GOT3 (cell line): ENCODE data around the gene SMIM5.

Source experiments
- DNase-seq: peaks from one replicate; lab custom pipeline; 2025; ENCODE audit warnings: mixed read lengths; lab: John Stamatoyannopoulos, UW

SMIM5 gene

DNA sequence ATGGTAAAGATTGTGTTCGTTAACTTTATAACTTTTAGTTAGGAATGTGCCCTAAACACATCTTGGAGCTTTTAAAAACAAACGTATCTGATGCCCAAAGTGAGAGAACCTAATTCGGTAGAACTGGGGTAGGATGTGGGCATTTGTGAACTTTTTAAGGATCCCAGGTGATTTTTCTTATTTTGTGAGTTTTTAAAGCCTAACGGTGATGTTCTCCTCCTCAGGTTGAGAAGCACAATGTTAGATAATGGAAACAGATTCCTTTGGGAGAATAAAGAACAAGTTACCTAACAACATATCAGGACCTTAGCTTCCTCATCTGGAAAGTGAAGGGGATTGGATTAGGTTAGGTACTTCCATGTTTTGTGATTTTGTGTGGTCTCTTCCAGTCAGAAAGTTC is 34.6 kb downstream of the SMIM5 start:
- no peak for DNase-seq

GRCh38 chr17:75668489-75668888 is 35.3 kb downstream of the SMIM5 start:
- DNase-seq, result no peak

DNA sequence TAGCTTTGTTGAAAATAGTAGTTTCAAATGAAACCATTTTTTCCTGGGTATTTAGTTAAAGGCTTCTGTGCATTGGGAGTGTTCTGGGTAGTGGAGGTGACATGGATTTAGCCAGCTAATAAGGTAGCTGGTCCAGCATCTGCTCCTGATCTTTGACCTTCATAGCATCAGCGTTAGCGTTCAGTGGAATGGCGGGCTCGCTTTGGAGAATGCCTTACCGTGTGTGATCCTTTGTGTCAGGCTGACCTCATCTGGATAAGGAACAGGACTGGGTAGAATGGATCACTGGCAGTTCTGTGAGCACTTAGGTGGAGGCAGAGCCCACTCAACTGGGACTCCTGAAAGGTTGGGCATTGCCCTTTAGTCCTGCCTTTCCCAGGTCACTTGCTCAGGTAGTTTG is 37.6 kb downstream of the SMIM5 start:
- no peak for DNase-seq

DNA sequence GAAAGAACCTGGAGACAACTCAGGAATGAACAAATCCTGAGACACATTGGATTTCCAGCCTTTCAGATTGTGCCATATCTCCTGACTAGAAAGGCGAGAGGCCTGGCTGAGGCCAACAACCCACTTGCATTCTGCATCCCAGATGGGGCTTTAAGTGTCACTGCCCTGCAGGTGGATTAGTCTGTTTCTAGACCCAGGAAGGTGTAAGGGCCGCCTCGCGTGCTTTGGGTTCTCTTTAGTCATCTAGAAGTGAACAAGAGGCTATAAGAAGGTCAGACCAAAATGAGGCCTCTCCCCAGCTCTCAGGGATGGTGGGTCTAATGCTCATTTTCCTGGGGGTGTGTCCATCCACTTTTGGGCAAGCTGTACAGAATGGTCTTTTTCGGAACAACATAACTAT is 38.8 kb downstream of the SMIM5 start:
- DNase-seq, result no peak

DNA sequence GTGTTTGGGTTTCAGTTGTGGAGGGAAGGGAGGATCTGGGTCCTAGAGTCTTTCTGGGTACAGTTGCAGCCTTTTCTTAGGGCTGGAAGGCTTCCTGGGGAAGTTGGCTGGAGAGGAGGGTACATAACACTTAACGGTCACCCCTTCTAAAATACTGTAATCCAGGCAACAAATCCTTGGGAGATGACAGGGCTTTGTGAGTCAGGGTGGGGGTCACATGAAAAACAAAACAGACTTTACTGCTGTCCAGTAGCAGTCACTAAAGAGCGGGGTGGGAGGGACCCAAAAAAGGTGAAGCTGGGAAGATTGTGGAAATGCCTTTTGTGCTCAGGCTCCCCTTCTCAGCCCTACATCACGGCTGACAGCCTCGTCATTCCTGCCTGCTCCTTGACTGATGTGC is 40.3 kb downstream of the SMIM5 start:
- DNase-seq, result no peak

DNA sequence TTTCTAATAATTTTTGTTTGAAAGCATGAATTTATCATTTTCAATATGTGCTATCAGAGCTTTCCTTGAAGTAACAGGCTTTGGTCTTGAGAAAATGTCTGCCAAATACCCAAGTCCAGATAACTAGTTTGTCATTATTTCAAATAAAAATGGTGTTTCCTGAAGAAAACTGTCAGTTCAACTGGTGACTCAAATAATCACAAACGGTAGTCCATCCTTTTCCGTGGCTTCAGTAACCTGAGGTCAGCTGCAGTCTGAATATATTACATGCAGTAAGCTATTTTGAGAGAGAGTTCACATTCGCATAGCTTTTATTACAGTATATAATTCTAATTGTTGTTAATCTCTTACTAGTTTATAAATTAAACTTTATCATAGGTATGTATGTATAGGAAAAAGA is 43.2 kb downstream of the SMIM5 start:
- DNase-seq, result no peak

DNA sequence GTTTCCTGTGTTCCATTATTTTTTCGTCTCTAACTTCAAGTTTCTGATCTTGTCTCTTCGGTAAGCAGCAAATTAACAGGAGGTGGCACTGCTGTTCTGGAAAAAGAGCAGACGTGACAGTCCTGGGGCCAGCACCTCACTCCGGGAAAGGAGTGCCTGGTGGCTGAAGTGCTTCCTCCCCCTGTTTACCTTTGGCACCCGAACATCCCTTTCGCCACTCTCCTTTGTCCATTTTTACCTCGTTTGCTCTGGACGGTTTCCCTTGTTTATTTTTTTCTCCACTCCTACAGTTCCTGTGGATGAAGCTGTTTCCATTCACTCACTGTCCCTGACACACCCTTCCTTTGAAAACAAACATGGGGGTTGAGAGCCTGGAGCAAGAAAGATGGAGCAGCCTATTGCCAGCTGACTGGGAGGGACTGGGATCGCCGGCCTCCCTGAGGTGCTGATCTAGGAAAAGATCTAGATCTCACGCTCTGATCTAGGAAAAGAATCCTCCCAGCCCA is 46.5 kb downstream of the SMIM5 start:
- no peak for DNase-seq

DNA sequence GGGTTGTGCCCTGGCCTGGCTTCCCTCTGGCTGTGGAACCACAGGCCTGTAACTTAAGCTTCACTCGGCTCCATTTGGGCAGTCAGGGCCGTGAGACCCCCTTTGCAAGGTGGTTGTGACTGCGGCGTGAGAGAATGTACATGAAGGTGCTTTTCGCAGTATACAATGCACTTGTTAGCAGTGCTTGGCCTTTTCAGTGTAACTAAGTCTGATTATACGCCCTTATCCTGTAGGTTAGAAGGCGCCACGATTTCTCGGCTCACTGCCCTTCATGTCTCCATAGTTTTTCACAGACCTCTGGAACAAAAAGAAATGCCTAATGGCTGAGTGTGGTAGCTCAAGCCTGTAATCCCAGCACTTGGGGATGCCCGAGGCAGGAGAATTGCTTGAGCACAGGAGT is 47.2 kb downstream of the SMIM5 start:
- DNase-seq, result no peak

- no peak for DNase-seq
Measured at GRCh38 chr17:75681289-75681688, 48.1 kb downstream of the SMIM5 start.

GRCh38 chr17:75683583-75683982 is 50.3 kb downstream of the SMIM5 start:
- DNase-seq, result no peak

GRCh38 chr17:75684249-75684648 is 51.0 kb downstream of the SMIM5 start:
- no peak for DNase-seq

DNA sequence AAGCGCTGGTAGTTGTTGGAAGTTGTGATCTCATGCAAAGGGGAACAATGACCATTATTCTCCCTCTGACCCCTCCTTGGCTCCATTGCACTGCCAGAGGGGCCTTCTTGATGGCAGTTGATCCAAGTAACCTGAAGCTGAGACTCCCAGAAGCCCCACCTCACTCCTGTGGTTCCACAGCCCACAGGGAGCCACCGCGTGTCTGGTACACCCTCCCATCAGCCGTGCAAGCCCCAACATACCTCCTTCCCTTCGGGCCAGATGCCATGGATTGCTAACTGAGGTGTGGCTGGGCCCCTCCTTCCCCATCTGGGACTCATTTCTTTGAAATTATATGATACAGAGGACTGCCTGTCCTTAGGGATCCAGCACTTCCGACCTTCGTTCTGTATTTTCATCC is 51.7 kb downstream of the SMIM5 start:
- DNase-seq, result no peak

DNA sequence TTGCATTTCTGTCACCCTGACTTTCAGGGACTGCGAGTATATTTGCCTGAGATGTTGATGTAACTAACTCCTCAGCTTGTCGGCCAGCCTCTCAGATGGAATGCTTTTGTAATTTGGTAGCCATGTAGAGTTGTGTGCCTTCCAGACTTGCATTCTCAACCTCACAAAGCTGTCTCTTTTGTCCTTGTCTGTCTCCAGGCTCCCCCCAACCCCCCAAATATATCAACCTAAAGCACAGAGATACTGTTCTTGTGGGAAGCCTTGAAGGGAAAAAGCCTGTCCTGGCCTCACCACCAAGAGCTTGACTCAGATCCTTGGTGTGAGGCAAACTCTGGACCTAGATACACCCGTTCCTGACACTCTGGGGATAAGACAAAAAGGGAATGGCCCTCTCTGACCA is 52.3 kb downstream of the SMIM5 start:
- DNase-seq, result no peak

GRCh38 chr17:75688209-75688825 is 55.1 kb downstream of the SMIM5 start:
- DNase-seq, result no peak

DNA sequence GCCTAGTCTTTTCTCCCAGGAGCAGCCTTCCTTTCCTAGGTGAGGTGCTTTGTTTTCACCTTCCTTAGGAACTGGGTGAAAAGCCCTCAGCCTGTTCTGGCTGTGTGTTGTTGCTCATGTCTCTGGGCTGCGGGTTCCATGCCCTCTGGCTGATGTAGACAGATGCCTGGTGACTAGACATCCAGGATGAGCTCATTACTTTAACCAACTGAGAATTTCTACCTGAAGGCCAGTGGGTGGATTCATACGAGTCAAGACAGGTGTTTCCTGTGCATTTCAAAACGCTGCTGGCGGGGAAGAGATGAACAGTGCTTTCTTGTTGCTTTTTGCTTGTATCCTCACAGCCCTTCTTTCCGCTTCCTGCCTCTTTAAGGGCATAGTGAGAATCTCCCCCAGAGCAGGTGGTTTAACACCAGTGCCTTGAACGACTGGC is 56.2 kb downstream of the SMIM5 start:
- no peak for DNase-seq
